Gastroesophageal sphincter (tissue), 3 donors: ENCODE measurements around the gene NLGN2.

Experiments
- EP300 ChIP-seq: sonication (generic); formaldehyde crosslinking; IDR thresholded peaks from one replicate; pipeline ENCODE4 v1.6.1; 2017; ENCODE audit warnings: antibody characterized with exemption, mild to moderate bottlenecking
- POLR2A ChIP-seq, 2 donors: fragments of 450-650 bp; IDR thresholded peaks; one replicate each; pipeline ENCODE4 v1.6.1; 2017; ENCODE audit warnings: antibody characterized with exemption in 2 of 2, mild to moderate bottlenecking in 2 of 2, moderate library complexity in 1 of 2
- POLR2AphosphoS5 ChIP-seq: sonication (generic); formaldehyde crosslinking; IDR thresholded peaks from one replicate; pipeline ENCODE4 v1.6.1; 2017; ENCODE audit warnings: antibody characterized with exemption
- TF ChIP-seq, protein P1 (sequence below), 4 experiments: fragments of 200-600 bp in 2 of 4; fragments of 450-650 bp in 2 of 4; sonication (generic) in 1 of 4; IDR thresholded peaks; one replicate each; pipeline ENCODE4 v1.5.1; 2017 to 2019; ENCODE audit warnings: antibody characterized with exemption in 4 of 4, mild to moderate bottlenecking in 2 of 4, moderate library complexity in 2 of 4

DNA sequence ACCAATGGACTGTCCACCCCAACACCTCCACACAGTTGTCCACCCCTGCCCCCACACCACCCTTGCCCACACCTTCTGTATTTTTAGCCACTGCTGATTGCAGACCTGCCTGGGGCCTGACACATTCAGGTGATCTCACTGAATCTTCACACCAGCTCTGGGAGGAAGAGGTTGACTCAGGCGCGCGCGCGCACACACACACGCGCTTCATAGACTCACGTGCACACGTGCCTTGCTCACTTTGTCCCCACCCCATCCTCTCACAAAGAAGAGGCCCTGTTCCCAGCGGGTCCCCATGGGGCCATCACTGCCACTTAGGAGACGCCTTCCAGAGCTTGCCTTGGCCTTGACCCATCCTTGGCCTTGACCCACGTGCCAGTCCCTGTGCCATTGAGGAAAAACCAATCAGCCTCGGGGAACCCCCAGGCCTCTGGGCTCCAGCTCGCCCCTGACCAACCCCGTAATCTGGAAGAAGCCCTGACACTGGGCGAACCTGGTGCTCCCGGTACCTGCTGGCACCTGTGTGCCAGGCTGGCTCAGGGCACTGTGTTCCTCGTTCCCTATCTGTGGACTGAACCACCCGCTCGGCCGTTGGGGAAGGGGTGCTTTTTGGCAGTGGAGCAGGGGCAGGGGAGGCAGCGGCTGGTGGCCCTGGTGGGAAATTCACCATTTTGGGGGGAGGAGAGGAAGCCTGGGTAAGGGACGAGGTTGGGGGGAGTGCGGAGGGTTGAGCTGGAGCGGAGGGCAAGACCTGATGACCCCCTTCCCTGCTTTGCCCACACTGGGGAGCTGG, 3.2 kb downstream of the NLGN2 start:
- TF ChIP-seq, protein P1, sequence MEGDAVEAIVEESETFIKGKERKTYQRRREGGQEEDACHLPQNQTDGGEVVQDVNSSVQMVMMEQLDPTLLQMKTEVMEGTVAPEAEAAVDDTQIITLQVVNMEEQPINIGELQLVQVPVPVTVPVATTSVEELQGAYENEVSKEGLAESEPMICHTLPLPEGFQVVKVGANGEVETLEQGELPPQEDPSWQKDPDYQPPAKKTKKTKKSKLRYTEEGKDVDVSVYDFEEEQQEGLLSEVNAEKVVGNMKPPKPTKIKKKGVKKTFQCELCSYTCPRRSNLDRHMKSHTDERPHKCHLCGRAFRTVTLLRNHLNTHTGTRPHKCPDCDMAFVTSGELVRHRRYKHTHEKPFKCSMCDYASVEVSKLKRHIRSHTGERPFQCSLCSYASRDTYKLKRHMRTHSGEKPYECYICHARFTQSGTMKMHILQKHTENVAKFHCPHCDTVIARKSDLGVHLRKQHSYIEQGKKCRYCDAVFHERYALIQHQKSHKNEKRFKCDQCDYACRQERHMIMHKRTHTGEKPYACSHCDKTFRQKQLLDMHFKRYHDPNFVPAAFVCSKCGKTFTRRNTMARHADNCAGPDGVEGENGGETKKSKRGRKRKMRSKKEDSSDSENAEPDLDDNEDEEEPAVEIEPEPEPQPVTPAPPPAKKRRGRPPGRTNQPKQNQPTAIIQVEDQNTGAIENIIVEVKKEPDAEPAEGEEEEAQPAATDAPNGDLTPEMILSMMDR (IDR thresholded peaks at IDR 0.05) = no peak
- no peak for TF ChIP-seq EP300
- no peak for TF ChIP-seq POLR2AphosphoS5
- no peak for TF ChIP-seq POLR2A (IDR thresholded peaks at IDR 0.05)
